ENCODE measurements around the gene ALG5. TPM values are rescaled to one million over a fixed set of nuclear protein-coding genes. Genes with fewer than 3 reads are reported as not detected.

ALG5 gene
- total and polyA plus RNA-seq, 2 experiments from 2014 or later, result 66.2 to 99.4 TPM

DNA sequence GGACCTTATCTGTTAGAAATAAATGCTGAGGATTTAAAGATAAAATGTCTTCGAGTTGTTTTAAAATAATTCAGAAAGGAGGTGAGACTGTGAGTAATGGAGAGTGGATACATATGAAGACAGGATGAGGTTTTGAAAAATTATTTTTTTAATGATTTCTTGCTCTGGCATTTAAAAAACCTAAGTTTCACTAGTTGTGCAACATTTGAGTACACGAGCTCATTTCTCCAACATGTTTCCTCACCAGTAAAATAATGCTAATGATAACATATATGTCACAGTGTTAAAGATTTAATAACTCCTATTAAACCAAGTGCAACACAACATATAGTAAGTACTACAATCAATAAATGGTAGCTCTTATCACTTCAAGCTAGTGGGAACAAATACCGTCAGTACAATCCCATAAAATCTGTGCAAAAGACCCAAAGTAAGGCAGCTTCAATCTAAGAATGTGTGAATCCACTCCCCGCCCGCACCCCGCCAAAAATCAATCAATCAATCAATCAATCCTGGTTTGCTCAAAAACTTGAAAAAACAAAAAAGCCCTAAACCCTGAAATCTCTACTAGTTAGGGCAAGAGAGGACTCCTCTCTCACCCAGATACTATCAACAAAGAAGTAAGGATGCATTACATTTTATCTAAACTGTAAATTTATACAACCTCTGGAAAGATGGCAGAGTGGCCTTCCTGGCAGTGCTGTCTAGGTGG is 1.3 kb downstream of the ALG5 start:
- no peak for DNase-seq (ENCODE audit: low spot score)
- Histone ChIP-seq H3K79me2 (peaks cover 60% of the 10 kb centered on the region), H3K9me2 (replicated peaks; ENCODE audit: insufficient read depth) (no peaks in the 10 kb centered on the region), H3K4me3 (peak overlapping the region; percentile 84), H4K20me1 (ENCODE audit: insufficient read depth, poor library complexity, severe bottlenecking) (no peaks in the 10 kb centered on the region), H3K27me3 (no peaks in the 10 kb centered on the region), H3K4me1 (ENCODE audit: insufficient read depth) (peaks cover 14% of the 10 kb centered on the region), H2AFZ (peak overlapping the region; percentile 71), H3K36me3 (replicated peaks; ENCODE audit: insufficient read depth, low read depth) (no peaks in the 10 kb centered on the region), H3K27ac (peak overlapping the region; percentile 89), H3K4me2 (peak overlapping the region; percentile 87), H3K9me3 (ENCODE audit: low read depth) (no peaks in the 10 kb centered on the region)
- TF ChIP-seq, protein P1, sequence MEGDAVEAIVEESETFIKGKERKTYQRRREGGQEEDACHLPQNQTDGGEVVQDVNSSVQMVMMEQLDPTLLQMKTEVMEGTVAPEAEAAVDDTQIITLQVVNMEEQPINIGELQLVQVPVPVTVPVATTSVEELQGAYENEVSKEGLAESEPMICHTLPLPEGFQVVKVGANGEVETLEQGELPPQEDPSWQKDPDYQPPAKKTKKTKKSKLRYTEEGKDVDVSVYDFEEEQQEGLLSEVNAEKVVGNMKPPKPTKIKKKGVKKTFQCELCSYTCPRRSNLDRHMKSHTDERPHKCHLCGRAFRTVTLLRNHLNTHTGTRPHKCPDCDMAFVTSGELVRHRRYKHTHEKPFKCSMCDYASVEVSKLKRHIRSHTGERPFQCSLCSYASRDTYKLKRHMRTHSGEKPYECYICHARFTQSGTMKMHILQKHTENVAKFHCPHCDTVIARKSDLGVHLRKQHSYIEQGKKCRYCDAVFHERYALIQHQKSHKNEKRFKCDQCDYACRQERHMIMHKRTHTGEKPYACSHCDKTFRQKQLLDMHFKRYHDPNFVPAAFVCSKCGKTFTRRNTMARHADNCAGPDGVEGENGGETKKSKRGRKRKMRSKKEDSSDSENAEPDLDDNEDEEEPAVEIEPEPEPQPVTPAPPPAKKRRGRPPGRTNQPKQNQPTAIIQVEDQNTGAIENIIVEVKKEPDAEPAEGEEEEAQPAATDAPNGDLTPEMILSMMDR (IDR thresholded peaks at IDR 0.05; ENCODE audit: poor library complexity), result no peak
- TF ChIP-seq EZH2phosphoT487 (IDR thresholded peaks at IDR 0.05; ENCODE audit: low read depth, severe bottlenecking, unreplicated experiment) (no peak), EZH2 (IDR thresholded peaks at IDR 0.05; ENCODE audit: borderline replicate concordance) (no peak)
- WGBS (ENCODE audit: low lambda C conversion rate, missing lambda C conversion rate), result 68% methylated on average over 6 of the region's 6 CpGs

DNA sequence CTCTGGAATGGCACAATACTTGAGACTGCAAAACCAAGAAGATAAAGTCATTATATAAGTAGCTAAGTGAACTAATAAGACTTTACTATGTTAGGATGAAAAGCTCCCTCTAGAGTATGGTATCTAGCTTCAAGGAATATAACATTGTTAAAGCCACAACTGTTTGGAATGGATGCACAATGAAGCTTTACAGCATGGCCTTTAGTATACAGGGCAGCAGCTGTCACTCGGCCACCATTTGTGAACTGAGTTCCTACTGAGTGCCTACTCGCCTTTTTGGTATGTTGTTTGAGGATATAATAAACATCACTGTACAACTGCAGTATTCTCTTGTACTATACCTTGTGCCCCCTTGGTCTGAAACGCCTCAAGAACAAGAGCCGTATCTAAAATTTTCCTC is 6.8 kb downstream of the ALG5 start:
- 93% methylated on average over 4 of the region's 4 CpGs for WGBS (ENCODE audit: low lambda C conversion rate, missing lambda C conversion rate)
- H3K36me3 ChIP-seq (replicated peaks; ENCODE audit: insufficient read depth, low read depth), result no peaks in the 10 kb centered on the region

DNA sequence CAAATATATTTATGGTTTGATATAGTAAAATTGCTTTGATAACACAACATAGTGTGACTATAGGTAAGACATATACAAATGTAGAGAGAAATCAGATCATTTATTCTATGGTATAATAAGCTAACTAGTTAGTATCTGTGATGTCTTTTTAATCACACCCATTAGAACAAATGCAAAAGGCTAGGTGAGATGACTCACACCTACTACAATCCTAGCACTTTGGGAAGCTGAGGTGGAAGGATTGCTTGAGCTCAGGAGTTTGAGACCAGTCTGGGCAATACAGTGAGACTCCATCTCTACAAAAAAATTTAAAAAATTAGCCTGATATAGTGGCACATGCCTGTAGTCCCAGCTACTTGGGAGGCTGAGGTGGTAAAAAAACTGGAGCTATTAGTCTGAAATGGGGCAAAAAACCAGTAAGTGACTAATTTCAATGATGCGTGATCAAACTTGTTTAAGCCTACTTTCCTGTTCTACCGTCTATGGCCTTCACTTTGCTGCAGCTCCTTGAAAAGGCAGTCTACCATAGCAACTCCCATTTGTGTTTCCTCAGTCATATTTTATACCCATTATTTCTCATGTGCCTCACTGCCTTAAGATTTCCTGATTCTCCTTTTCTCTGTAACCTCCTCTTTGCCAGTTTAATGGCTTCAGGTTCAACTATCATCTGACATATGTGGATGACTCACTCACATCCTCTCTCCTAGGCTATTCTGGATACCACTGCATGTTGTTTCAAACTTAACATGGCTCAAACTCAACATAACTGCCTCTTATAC is 12.5 kb downstream of the ALG5 start:
- TF ChIP-seq EZH2phosphoT487 (IDR thresholded peaks at IDR 0.05; ENCODE audit: low read depth, severe bottlenecking, unreplicated experiment), result no peak
- TF ChIP-seq, protein P1 (IDR thresholded peaks at IDR 0.05; ENCODE audit: poor library complexity), result no peak
- TF ChIP-seq EZH2 (IDR thresholded peaks at IDR 0.05; ENCODE audit: borderline replicate concordance), result no peak
- Histone ChIP-seq H3K27ac (no peak overlapping the region), H3K4me2 (no peak overlapping the region), H3K27me3 (no peaks in the 10 kb centered on the region), H2AFZ (no peak overlapping the region), H3K36me3 (replicated peaks; ENCODE audit: insufficient read depth, low read depth) (no peaks in the 10 kb centered on the region), H3K79me2 (no peaks in the 10 kb centered on the region), H3K4me1 (ENCODE audit: insufficient read depth) (no peaks in the 10 kb centered on the region), H3K9me2 (replicated peaks; ENCODE audit: insufficient read depth) (no peaks in the 10 kb centered on the region), H3K9me3 (ENCODE audit: low read depth) (no peaks in the 10 kb centered on the region), H4K20me1 (ENCODE audit: insufficient read depth, poor library complexity, severe bottlenecking) (no peaks in the 10 kb centered on the region), H3K4me3 (no peak overlapping the region)
- WGBS (ENCODE audit: low lambda C conversion rate, missing lambda C conversion rate), result 92% methylated on average over 2 of the region's 2 CpGs
- DNase-seq (ENCODE audit: low spot score), result no peak

More for the DNA sequence above, 6.8 kb downstream of the ALG5 start:
- no peaks in the 10 kb centered on the region for H3K9me3 ChIP-seq (ENCODE audit: low read depth)
- no peak overlapping the region for H3K27ac ChIP-seq
- no peak overlapping the region for H3K4me3 ChIP-seq
- H3K4me1 ChIP-seq (ENCODE audit: insufficient read depth), result peaks cover under 1% of the 10 kb centered on the region
- H4K20me1 ChIP-seq (ENCODE audit: insufficient read depth, poor library complexity, severe bottlenecking), result no peaks in the 10 kb centered on the region
- H3K9me2 ChIP-seq (replicated peaks; ENCODE audit: insufficient read depth), result no peaks in the 10 kb centered on the region
- no peak overlapping the region for H3K4me2 ChIP-seq
- peaks cover 28% of the 10 kb centered on the region for H3K79me2 ChIP-seq
- TF ChIP-seq EZH2phosphoT487 (IDR thresholded peaks at IDR 0.05; ENCODE audit: low read depth, severe bottlenecking, unreplicated experiment), result no peak
- no peak for TF ChIP-seq EZH2 (IDR thresholded peaks at IDR 0.05; ENCODE audit: borderline replicate concordance)
- TF ChIP-seq, protein P1 (IDR thresholded peaks at IDR 0.05; ENCODE audit: poor library complexity), result no peak
- no peak for DNase-seq (ENCODE audit: low spot score)
- H2AFZ ChIP-seq, result no peak overlapping the region
- H3K27me3 ChIP-seq, result no peaks in the 10 kb centered on the region
